RWPE1 (cell line): Measurements from ENCODE around the gene C1orf87.

Source experiments
- CTCF ChIA-PET: fragments of 350-600 bp; sonication (Branson Sonifier 250); formaldehyde crosslinking; extraction: SDS; loops from one replicate; lab custom pipeline; 2021; lab: Yijun Ruan, JAX
- POLR2A ChIA-PET: fragments of 400-600 bp; formaldehyde crosslinking; extraction: SDS; loops from one replicate; lab custom pipeline; 2020; ENCODE audit warnings: antibody characterized with exemption; ENCODE audit not compliant: low non-redundant PET; lab: Yijun Ruan, JAX
- DNase-seq: peaks from one replicate; pipeline ENCODE4 v3.0.0; 2012; ENCODE audit warnings: low spot score
- H3K27ac ChIP-seq: fragments of 450-650 bp; 2 replicates; pipeline ENCODE4 v1.5.1; 2017
- TF ChIP-seq, protein P1 (sequence below): fragments of 450-650 bp; conservative IDR thresholded peaks from 2 replicates; pipeline ENCODE4 v1.5.1; 2017; ENCODE audit warnings: low read depth, mild to moderate bottlenecking

Gene C1orf87

DNA sequence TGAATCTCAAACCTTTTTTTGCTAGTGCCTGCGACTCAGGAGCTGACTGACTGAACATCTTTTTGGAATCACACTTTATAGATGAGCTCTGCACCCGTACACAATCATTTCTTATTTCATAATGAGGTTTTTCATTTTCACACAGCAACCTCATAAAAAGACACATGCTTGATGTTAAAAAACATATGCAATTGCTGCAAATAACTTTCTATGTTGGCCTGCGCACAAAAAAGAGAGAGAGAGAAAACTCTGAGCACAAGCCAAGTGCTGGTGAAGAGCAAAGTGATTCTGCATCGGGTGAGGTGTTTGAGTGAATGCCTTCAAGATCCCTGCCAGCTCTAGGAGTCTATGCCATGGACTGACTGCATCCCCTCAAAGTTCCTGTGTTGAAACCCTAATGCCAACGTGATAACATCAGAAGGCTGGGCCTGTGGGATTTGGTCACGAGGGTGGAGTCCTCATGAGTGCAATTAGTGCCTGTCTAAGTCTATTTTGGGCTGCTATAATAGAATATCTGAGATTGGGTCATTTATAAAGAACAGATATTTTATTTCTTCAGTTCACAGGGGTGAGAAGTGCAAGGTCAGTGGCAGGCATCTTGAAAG is 36.6 kb downstream of the C1orf87 start:
- ChIA-PET POLR2A (no interaction called here), CTCF (no interaction called here)
- TF ChIP-seq, protein P1, sequence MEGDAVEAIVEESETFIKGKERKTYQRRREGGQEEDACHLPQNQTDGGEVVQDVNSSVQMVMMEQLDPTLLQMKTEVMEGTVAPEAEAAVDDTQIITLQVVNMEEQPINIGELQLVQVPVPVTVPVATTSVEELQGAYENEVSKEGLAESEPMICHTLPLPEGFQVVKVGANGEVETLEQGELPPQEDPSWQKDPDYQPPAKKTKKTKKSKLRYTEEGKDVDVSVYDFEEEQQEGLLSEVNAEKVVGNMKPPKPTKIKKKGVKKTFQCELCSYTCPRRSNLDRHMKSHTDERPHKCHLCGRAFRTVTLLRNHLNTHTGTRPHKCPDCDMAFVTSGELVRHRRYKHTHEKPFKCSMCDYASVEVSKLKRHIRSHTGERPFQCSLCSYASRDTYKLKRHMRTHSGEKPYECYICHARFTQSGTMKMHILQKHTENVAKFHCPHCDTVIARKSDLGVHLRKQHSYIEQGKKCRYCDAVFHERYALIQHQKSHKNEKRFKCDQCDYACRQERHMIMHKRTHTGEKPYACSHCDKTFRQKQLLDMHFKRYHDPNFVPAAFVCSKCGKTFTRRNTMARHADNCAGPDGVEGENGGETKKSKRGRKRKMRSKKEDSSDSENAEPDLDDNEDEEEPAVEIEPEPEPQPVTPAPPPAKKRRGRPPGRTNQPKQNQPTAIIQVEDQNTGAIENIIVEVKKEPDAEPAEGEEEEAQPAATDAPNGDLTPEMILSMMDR: no peak
- DNase-seq: no peak
- no peak overlapping the region for H3K27ac ChIP-seq

GRCh38 chr1:60035921-60036320 is 37.6 kb downstream of the C1orf87 start:
- CTCF ChIA-PET: interaction anchor here (0.7 kb wide), 1 partner anchor 317 kb away, joined by 4 read pairs; no protein-coding TSS in a partner anchor
- no peak for DNase-seq
- TF ChIP-seq, protein P1: no peak
- POLR2A ChIA-PET: no interaction called here
- no peak overlapping the region for H3K27ac ChIP-seq

DNA sequence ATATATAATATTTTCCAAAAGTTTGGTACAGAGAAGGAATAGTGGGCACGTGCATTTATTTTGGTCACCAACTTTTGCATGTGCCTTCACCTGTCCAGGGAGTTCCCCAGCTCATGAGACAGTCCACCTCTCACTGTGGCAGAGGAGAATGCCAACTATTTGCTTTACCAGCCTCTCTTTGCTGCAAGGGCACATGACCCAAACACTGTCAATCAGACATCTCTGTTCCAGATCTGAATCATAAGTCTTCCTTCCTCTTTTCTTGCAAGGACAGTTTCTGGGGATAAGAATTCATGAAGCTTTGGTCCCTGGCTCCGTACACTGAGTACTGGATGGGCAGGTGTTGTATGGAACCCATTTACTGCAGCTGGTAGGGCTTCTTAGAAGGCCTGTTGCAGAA is 38.6 kb downstream of the C1orf87 start:
- CTCF ChIA-PET: no interaction called here
- H3K27ac ChIP-seq: no peak overlapping the region
- TF ChIP-seq, protein P1: no peak
- DNase-seq: no peak
- POLR2A ChIA-PET: no interaction called here

DNA sequence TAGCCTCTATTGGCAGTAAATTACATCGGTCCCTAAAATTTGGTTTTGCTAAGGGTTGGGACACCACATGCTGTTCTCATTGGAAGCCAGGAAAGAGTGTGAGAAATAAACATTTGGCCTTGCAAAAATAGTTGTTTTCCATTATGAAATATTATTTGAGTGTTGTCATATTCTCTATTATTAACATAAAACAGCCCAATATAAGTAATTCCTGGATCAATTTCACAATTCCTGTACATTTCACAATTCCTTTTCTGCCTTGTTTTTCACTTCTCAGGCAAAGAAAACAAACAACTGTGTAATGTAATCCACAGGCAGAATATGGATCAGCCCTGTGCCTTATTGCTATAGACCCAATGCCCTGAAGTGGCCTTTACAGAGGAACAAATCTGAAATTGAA is 40.5 kb downstream of the C1orf87 start:
- ChIA-PET CTCF (no interaction called here), POLR2A (no interaction called here)
- TF ChIP-seq, protein P1: no peak
- DNase-seq: no peak
- H3K27ac ChIP-seq: no peak overlapping the region

DNA sequence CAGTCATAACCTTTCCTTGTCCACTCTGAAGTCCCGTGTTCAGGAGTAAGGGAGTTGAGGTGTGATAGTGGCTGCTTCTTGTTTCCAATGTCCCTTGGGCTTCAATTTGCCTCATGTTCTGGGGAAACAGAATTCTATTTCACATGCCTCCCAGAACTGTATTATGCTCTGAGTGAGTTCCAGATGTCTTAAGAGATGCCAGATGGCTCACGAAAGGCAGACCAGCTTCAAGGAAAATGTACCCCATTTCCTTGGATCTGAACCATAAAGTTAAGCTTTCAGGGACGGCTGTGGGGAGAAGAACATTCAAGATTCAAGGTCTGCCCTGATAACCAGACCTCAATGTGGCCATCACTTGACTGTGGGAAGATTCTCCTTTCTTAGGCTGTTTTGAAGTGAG is 42.4 kb downstream of the C1orf87 start:
- CTCF ChIA-PET: no interaction called here
- H3K27ac ChIP-seq: no peak overlapping the region
- DNase-seq: no peak
- POLR2A ChIA-PET: no interaction called here
- TF ChIP-seq, protein P1: no peak

DNA sequence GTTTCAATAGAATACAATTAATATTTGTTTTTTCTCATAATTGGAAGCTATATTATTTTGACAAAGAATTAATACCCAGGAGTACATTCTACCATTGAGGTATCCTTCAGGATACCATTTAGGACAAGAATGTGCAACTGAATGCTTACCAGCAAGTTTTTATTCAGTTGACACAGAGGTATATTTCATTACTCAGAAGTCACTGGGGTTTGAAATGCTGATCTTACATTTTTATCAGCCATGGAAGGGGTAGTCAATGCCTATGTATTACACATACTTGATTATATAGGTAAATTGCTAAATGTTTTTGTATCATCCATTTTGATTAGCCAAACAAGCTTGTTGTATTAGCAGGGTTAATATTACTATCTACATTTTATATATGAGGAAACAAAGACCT is 48.0 kb downstream of the C1orf87 start:
- no peak overlapping the region for H3K27ac ChIP-seq
- TF ChIP-seq, protein P1: no peak
- POLR2A ChIA-PET: no interaction called here
- CTCF ChIA-PET: interaction anchor here (0.7 kb wide), 1 partner anchor 396 kb away, joined by 4 read pairs; no protein-coding TSS in a partner anchor
- no peak for DNase-seq
